ENCODE data around the gene ITIH5. TPM values are rescaled to one million over a fixed set of nuclear protein-coding genes. Genes with fewer than 3 reads are reported as not detected.
"Not testable (repeated sequence)": the region's sequence is repeated elsewhere in the genome, so short reads cannot be mapped to it uniquely, and the experiment has no call there.

Gene ITIH5
- total and polyA plus RNA-seq, 2 donors from 2014 or later, result 13.1 to 23.3 TPM

DNA sequence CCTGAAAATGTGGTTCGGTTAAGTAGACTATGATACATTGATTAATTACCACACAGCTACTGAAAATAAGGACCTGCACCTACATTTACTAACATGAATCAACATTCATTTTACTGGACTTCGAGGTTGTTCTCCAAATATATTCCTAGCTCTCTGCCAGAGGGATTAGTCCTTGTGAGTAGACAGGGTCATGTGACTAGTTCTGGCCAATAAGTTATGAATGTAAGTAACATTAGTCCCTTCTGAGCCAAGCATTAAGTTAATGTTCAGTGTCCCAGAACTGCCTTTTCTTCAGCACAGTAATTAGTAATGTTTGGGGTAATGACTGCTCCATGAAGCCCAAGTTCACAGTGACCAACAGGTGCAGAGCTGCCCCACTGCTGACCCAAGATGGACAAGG lies 9.2 kb downstream of the ITIH5 start:
- Histone ChIP-seq H3K27me3 (ENCODE audit: control insufficient read depth, insufficient read depth, low read length) (no peaks in the 10 kb centered on the region), H3K4me3 (ENCODE audit: low read length in 3 of 3) (no peak overlapping the region), H3K9me3 (ENCODE audit: control insufficient read depth in 2 of 3, insufficient read depth in 1 of 3, low read length in 3 of 3) (no peaks in the 10 kb centered on the region), H3K27ac (ENCODE audit: low read depth in 2 of 2, low read length in 2 of 2) (no peak overlapping the region), H3K4me1 (ENCODE audit: control insufficient read depth in 2 of 3, insufficient read depth in 2 of 3, low read depth in 1 of 3, low read length in 3 of 3) (no peaks in the 10 kb centered on the region), H3K36me3 (ENCODE audit: control insufficient read depth in 2 of 3, insufficient read depth in 3 of 3, low read length in 3 of 3) (no peaks in the 10 kb centered on the region), H3K9ac (ENCODE audit: low read length in 3 of 3) (no peak overlapping the region)
- FAIRE-seq (no peak), DNase-seq (no peak)
- TF ChIP-seq, protein P1, sequence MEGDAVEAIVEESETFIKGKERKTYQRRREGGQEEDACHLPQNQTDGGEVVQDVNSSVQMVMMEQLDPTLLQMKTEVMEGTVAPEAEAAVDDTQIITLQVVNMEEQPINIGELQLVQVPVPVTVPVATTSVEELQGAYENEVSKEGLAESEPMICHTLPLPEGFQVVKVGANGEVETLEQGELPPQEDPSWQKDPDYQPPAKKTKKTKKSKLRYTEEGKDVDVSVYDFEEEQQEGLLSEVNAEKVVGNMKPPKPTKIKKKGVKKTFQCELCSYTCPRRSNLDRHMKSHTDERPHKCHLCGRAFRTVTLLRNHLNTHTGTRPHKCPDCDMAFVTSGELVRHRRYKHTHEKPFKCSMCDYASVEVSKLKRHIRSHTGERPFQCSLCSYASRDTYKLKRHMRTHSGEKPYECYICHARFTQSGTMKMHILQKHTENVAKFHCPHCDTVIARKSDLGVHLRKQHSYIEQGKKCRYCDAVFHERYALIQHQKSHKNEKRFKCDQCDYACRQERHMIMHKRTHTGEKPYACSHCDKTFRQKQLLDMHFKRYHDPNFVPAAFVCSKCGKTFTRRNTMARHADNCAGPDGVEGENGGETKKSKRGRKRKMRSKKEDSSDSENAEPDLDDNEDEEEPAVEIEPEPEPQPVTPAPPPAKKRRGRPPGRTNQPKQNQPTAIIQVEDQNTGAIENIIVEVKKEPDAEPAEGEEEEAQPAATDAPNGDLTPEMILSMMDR (IDR thresholded peaks at IDR 0.05; ENCODE audit: borderline replicate concordance, extremely low read depth, insufficient read depth), result no peak
- intact Hi-C loops (cut with DNase I), result no loop called here

DNA sequence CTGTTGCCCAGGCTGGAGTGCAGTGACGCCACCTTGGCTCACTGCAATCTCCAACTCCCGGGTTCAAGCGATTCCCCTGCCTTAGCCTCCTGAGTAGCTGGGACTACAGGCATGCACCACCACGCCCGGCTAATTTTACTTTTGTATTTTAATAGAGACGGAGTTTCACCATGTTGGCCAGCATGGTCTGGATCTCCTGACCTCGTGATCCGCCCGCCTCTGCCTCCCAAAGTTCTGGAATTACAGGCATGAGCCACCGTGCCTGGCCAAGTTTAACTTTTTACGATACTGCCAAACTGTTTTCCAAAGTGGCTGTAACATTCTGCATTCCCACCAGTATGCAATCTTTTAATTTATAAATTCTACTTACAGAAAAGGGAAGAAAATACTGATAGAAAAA lies 9.7 kb downstream of the ITIH5 start:
- H3K4me1 ChIP-seq (ENCODE audit: control insufficient read depth in 2 of 3, insufficient read depth in 2 of 3, low read depth in 1 of 3, low read length in 3 of 3); H3K27me3 ChIP-seq (ENCODE audit: control insufficient read depth, insufficient read depth, low read length); H3K9me3 ChIP-seq (ENCODE audit: control insufficient read depth in 2 of 3, insufficient read depth in 1 of 3, low read length in 3 of 3); H3K4me3 ChIP-seq (ENCODE audit: low read length in 3 of 3); intact Hi-C loops (cut with DNase I); H3K9ac ChIP-seq (ENCODE audit: low read length in 3 of 3); DNase-seq; H3K36me3 ChIP-seq (ENCODE audit: control insufficient read depth in 2 of 3, insufficient read depth in 3 of 3, low read length in 3 of 3); FAIRE-seq; H3K27ac ChIP-seq (ENCODE audit: low read depth in 2 of 2, low read length in 2 of 2): not testable (repeated sequence)

DNA sequence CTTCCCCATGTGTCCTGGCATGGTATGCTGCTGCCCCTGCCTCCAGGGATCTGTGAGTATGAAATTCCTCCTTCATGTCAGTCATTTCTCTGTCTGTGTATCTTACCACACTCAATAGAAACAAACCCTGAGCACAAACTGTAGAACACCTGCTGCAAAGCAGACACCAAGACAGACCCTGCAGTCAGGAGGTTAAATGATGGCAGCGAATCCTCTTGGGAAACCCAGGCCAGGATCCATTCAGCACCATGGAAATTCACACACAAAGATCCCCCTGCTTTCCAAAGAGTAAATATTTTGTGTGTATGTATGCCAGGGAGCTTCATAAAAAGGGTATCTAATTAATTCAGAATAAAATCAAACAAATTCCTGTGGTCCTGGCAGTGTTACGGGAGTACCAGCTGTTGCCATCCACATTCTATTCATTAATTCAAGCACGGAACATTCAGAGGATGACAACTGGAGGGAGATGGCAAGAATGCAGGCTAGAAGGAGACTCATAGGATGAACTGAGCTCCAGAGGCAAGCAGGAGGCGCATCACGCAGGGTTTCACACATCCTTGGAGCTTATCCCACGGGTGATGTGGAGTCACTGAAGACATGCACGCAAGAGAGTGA lies 14.8 kb downstream of the ITIH5 start:
- no peak overlapping the region for H3K4me3 ChIP-seq (ENCODE audit: low read length in 3 of 3)
- H3K27ac ChIP-seq (ENCODE audit: low read depth in 2 of 2, low read length in 2 of 2), result no peak overlapping the region
- no peaks in the 10 kb centered on the region for H3K27me3 ChIP-seq (ENCODE audit: control insufficient read depth, insufficient read depth, low read length)
- no peak for FAIRE-seq
- TF ChIP-seq, protein P1 (IDR thresholded peaks at IDR 0.05; ENCODE audit: borderline replicate concordance, extremely low read depth, insufficient read depth), result no peak
- intact Hi-C loops (cut with DNase I), result no loop called here
- no peaks in the 10 kb centered on the region for H3K9me3 ChIP-seq (ENCODE audit: control insufficient read depth in 2 of 3, insufficient read depth in 1 of 3, low read length in 3 of 3)
- no peak overlapping the region for H3K9ac ChIP-seq (ENCODE audit: low read length in 3 of 3)
- DNase-seq, result no peak
- no peaks in the 10 kb centered on the region for H3K4me1 ChIP-seq (ENCODE audit: control insufficient read depth in 2 of 3, insufficient read depth in 2 of 3, low read depth in 1 of 3, low read length in 3 of 3)
- no peaks in the 10 kb centered on the region for H3K36me3 ChIP-seq (ENCODE audit: control insufficient read depth in 2 of 3, insufficient read depth in 3 of 3, low read length in 3 of 3)

DNA sequence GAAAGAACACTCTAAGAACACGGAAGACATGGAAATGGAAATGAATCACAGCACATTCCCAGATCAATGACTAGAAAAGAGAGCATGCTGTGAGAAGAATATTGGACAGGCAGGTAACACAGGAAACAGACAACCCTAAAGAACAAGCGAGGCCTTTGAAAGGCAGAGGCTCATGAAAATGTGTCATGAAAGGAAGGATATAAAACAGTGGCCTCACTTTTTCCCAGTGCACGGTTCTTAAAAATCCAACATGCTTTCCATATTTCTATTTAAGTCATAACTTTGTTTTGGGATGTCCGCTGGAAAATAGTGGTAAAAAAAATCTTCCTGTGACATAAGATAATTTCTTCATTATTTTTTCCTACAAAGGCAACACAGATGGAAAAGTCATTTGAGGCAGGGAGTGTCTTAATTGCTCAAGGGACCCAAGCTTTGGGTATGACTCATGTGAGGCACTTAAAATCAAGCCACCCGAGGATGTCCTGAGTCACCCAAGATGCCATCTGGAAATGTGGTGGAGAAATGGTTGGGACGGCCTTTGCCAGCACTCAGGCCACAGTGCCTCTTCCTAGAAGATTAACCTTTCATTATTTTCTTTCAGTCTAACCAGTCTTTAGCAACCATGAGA lies 17.0 kb downstream of the ITIH5 start:
- intact Hi-C loops (cut with DNase I), result no loop called here
- FAIRE-seq, result no peak
- Histone ChIP-seq H3K9me3 (ENCODE audit: control insufficient read depth in 2 of 3, insufficient read depth in 1 of 3, low read length in 3 of 3) (no peaks in the 10 kb centered on the region), H3K9ac (ENCODE audit: low read length in 3 of 3) (no peak overlapping the region), H3K4me3 (ENCODE audit: low read length in 3 of 3) (no peak overlapping the region), H3K27me3 (ENCODE audit: control insufficient read depth, insufficient read depth, low read length) (no peaks in the 10 kb centered on the region), H3K36me3 (ENCODE audit: control insufficient read depth in 2 of 3, insufficient read depth in 3 of 3, low read length in 3 of 3) (no peaks in the 10 kb centered on the region), H3K4me1 (ENCODE audit: control insufficient read depth in 2 of 3, insufficient read depth in 2 of 3, low read depth in 1 of 3, low read length in 3 of 3) (no peaks in the 10 kb centered on the region), H3K27ac (ENCODE audit: low read depth in 2 of 2, low read length in 2 of 2) (no peak overlapping the region)
- no peak for DNase-seq
- TF ChIP-seq, protein P1 (IDR thresholded peaks at IDR 0.05; ENCODE audit: borderline replicate concordance, extremely low read depth, insufficient read depth), result no peak
